GM18505 (cell line): ENCODE results near the gene ELK1.

Experiments
- ATAC-seq: cut with Tn5 transposase; IDR thresholded peaks from one replicate; pipeline ENCODE4 v1.9.1; 2021; ENCODE audit not compliant: unreplicated experiment
- POLR2A ChIP-seq: IDR thresholded peaks from 4 replicates; pipeline ENCODE4 v1.6.1; 2011; ENCODE audit warnings: borderline replicate concordance; ENCODE audit not compliant: insufficient read depth, insufficient read length; ENCODE audit errors: extremely low read depth

The ELK1 gene

DNA sequence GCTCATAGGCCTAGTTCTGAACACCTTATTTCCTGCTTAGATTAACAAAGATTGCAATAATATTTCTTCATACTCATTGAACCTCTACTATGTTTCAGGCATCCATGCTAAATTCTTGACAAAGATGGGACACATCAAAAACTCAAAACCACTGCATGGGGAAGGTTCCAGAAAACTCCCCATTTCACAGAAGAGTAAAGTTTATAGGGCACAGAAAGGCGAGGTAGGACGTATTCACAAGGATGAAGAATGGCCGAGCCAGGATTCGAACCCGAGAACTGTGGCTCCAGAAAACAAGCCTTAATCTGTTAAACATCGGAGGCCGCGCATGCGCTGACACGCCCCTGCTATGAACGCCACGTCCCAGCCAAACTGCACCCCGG is 7.9 kb upstream of the ELK1 start:
- no peak for ATAC-seq
- TF ChIP-seq POLR2A = no peak

DNA sequence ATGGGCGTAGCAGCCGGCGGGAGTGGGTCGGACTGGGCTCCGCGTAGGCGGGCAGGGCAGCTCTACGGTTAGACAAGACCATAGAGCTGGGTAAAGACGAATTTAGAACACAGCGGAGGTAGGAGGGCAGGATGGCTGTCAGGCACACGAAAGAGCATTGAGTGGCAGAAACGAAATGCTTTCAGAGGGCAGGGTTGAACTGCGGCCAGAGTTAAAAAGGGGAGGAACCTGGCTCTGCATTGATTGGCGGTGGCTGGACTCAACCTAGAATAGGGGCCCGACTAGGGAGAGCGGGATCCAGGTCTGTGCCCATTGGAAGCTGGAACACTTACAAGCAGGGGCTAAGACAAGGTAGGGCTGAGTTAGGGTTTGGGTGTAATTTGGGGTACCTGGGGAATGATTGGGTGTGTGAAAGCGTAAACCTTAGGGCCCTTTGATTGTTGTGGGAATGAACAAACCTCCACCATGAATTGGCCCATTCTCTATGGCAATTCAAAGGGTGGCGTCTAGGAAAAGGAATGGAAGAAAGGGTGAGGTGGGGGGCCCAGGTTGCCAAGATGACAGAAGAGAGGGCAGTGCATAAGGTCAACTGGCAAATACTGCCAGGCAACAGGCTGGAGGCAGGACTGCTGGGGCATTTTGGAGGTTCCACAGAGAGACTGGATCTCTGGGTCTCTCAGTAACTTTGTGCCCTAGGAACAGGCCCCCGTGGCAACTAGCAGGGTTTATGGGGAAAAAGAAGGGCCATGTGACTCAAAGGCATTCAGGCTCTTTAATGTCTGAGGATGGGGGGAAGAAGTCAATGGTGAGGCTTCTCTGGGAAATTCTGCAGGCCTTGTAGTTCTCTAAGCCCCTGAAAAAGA is 911 bp upstream of the ELK1 start:
- TF ChIP-seq POLR2A = peak; percentile 41
- no peak for ATAC-seq

DNA sequence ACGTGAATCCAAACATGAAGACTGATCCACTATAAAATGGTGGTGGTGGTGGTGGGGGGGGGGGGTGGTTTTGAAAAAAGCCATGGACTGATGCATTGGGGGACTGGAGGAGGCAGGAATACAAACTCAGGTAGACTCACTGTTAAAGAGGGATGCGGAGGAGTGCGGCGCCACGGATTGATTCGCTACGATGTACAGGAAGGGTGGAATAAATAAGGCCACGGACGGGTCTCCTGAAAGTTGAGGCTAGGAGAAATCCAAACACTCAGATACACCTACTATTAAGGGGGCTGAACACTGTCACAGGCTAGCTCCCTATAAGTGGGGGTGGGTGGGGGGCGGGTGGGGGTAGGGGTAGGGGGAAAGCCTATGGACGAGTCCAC is 591 bp downstream of the ELK1 start:
- no peak for TF ChIP-seq POLR2A

DNA sequence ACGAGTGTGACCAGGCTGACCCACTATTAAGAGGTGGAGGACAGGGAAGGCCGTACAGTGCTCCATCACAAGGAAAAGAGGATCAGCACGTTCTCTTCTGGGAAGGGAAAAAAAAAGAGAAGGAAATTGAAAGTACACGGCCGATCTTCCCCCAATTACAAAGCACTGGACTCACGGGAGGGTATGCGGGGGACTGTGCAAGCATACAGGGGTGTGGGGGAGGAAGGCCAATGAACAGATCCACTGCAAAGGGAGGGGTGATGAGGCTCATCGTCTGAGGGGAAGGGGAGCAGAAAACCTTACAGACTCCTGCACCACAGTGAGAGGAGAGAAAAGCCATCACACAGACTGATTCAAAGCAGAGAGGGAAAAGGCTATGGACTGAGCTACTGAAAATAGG is 1.1 kb downstream of the ELK1 start:
- TF ChIP-seq POLR2A = no peak
- ATAC-seq = no peak

More for the DNA sequence above, 591 bp downstream of the ELK1 start:
- ATAC-seq = no peak

DNA sequence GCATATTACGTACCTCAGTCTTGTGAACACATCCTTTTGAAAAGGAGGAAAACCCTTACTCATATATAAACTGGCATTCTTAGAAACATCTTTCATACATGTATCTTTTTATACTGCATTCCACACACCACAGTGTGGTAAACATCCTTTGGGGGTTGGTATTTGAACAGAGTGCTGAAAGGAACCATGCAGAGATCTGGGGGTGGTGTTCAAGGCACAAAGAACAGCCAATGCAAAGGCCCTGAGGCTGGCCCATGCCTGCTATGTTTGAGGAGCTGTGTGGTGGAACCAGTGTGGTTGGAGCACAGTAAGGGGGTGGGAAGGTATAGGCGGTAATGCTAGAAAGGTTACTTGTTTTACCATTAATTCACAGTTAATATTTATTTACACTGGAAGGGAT is 2.0 kb downstream of the ELK1 start:
- no peak for TF ChIP-seq POLR2A
- no peak for ATAC-seq

DNA sequence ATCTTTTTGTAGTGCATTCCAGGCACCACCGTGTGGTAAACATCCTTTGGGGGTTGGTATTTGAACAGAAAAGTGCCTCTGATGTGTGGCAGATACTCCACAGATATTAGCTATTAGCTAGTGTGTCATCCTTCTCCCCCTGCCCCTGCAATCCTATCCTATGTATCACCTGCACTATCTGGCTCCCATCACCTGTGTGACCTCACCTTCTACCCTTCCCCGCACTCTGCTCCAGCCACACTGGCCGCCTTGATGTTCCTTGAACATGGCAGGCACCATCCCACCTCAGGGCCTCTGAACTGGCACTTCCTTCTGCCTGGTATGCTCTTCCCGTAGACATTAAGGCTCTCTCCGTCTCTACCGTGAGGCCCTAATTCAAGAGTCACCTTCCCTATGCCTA is 3.7 kb downstream of the ELK1 start:
- no peak for ATAC-seq

DNA sequence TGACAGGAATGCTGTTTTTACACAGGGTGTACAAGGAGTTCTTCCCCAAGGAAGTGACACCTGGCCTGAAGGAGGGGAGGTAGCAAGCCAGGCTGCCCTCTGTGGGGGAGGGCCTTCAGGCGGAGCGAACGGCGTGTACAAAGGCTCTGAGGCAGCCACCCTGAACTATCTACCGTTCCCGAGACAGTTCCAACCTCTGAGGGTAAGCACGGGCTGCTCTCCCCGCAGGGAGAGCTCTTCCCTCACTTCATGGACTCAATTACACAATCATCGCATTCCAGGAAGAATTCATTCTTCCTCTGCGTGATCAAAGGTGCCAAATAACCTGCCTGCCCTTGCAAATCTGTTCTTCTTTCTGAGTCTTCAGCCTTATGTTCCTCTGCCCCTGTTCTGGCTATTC is 4.8 kb downstream of the ELK1 start:
- ATAC-seq = no peak

More for the DNA sequence above, 3.7 kb downstream of the ELK1 start:
- TF ChIP-seq POLR2A = no peak

DNA sequence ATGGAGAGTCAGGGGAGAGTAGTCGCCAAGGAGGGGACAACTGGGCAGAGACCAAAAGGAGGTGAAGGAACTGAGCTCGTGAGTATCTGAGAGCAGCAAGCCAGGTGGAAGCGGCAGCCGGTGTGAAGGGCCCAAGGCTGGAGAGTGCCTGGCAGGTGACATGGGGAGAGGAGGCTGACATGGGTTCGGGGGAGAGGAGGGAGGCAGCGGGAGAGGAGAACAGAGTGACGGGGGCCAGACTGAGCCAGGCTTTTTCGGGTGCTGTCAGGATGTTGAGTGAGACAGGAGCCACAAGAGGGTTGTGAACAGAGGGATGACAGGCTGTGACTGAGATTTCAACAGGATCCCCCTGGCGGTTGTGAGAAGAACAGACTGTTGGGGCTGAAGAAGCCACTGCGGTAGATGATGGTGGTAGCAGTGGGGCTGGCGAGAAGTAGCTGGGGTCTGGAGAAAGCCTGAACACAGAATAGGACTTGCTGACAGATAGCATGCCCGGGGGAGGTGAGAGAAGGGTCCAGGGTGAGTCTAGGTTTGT is 5.7 kb downstream of the ELK1 start:
- ATAC-seq = no peak
- TF ChIP-seq POLR2A = no peak

More for the DNA sequence above, 4.8 kb downstream of the ELK1 start:
- TF ChIP-seq POLR2A = no peak

DNA sequence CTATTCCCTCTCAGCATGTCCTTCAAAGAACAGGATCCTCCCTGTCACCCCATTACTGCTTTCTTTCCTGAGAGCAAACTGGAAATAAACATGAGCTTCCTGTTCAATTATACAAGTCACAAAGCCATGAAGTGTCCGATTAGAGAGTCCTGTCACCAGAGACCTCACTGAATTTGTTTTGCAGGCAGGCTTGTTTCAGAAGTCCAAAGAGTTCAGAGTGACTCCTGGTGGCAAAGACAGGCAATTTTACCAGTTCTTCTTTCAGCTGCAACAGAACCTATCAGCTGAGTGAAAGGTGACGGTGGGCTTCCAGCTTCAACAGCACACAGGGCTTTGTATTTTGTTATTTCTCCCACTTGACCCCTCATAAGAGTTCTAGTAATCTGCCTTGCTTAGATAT is 6.4 kb downstream of the ELK1 start:
- TF ChIP-seq POLR2A = no peak
- no peak for ATAC-seq

DNA sequence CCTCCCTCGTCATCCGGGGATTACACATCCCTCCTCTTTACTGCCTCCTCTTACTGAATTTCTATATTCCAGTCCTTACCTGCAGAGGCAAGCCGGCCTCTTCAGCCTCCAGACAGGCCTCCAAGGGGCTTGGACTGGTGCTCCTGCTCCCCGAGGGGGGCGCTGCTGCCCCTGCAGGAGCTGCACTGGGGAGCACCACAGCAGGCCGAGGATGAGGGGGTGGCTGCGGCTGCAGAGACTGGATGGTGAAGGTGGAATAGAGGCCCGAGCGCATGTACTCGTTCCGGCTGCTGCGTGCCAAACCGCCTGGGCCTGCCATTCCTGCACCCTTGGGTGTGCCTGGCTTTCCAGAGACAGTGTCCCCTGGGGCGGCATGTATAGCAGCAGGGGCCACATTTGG is 11.5 kb downstream of the ELK1 start:
- TF ChIP-seq POLR2A = no peak
- ATAC-seq = no peak

DNA sequence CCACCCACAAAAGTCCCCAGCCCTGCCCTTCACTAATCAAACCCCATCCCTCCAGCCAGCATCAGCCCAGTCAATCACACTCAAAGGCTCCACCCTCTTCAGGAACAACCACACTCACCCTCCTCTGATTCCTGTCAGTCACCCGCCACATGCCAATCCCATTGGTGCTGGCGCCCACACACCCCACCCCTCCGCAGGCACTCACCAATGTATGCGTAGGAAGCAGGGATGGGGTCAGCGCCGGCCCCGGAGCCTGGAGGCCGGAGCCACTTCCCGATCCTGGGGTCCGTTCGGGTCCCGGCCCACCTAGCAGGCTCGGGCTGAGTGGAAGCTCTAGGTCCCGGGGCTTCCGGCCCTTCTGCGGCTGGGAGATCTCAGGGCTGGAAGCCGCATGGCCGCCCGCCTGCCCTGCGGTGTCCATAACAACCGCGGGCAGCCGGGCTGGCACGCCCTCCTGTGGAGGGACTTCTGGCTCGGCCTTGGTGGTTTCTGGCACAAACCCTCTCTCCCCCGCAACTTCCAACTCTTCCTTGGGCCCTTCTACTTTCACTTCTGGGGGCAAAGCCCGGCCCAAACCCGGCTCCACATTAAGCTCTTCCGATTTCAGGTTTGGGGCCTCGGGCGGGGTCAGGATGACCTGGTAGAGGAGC is 12.7 kb downstream of the ELK1 start:
- peak; percentile 76 for ATAC-seq
- no peak for TF ChIP-seq POLR2A

DNA sequence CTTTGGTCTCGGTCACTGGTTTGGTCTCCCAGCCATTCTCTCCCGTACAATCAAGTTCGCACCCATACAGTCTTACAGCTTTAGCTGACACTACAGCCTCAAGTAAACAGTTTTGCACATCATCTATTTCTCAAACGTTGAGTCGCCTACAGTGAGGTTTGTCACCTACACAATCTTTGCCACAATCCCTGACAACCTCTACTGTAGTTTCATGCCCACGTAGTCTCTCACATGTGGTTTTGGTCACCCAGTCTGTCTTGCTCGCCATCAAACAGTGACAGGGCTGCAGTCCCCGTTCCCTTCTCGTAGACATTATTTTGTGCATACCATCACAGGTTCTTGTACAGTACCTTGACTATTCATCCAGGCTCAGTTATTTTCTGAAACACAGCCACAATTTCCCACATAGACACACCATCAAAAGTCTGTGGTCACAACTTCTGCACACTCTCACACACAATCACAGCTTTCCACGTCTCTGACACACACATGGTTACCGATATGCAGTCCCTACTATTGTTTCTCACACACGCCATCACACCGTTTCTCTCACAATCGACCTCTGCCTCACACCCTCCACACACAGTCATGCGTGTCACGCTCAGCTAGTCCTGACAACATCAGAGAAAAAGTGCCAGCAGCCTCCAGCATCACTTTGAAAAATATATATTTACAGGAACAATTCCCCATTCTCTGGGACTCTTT is 15.3 kb downstream of the ELK1 start:
- no peak for ATAC-seq
- no peak for TF ChIP-seq POLR2A

DNA sequence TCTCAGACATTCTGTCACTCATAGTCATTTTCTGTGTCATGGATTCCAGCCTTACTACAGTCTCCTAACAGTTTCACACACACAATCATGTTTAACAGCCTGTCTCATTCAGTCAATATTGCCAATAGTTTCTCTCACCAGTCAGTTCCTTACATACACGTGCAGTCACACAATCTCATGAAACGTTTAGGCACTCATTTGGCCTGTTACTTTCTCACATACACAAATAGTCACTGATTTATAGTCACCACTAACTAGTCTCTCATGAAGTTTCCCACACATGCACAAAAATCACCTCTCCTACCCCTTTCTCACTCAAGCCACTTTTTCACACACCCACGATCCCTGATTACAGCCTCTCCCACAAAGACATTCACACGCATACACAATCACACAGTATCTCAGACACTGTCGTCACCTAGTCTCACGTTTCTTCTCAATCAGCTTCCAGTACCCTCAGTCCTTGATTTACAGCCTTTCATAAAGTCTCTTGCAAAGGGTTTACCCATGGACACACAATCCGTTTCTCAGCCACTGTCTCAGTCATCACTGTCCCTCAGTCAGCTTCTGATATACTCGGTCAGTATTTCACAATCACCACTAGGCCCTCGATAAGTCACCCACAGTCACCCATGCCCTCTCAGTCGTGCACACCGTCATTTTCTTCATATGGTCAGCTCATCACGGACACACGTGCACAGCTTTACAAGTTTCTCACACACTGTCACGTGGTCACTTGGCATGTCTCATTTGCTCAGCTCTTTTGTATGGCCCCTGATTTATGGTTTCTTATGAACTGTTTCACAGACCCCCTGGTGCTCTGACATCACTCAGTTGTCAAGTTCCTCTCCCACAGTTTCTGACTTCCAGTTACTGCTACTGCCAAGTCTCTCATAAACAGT is 16.4 kb downstream of the ELK1 start:
- no peak for ATAC-seq
- TF ChIP-seq POLR2A = no peak

DNA sequence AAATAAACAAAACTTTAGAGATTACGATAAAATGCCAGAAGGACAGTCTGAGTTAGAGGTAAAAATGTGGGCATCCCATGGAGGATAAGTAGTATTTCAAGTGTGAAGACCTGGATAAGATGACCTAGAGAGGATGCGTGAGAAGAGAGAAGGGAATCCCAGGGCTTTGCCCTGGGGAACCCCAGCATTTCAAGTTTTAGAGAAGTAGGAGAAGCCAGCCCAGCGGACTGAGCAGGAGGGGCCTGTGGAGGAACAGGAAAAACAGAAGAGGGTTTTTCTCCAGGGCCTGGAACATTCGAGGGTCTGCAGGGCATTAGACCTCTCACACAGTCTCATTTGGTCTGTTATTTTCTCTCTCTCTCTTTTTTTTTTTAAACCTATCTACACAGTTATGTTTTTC is 17.7 kb downstream of the ELK1 start:
- TF ChIP-seq POLR2A = no peak
- no peak for ATAC-seq
